ENCODE measurements around the gene PRSS16. TPM values are rescaled to one million over a fixed set of nuclear protein-coding genes. Genes with fewer than 3 reads are reported as not detected.
A peak's percentile ranks its signal among the peaks of the same experiment; 100 is the strongest.

Gene PRSS16
- total and polyA plus RNA-seq, 9 of the 15 experiments (the other 6 are each of a cell fraction or from before 2014, with no cell fraction given), result 4.5 to 21.3 (median 12.1) TPM

DNA sequence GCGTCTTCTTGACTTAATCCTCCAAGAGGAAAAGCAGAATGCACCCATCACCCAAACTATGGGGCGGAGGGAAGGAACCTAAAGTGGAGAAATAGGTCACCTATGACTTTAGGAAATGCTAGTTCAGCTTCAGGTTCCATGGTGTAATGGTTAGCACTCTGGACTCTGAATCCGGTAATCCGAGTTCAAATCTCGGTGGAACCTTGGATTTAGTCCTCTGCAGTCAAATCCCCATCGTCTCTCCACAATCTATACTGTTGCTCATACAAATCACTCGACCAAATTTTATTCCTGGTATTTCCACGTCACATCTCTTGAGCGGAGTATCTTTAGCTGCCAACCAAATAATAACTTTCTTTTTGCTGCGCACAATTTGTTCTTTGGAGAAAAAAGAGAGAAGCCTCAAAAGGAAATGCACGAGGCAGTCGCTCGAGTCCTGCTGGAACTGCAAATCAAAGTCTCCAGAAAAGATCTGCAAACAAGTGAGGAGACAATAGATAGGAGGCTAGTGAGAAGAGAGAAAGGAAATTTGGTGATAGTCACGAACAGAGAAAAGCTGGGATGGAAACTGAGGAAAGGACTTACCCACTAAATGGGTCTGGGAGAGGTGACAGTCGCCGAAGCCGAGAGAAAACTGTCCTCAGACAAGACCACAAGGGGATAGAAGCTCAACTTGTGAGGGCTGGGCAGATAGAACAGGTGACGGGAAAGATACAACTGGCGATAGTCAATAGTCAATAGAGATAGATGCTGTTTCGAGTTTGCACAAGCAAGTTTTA, 48.0 kb downstream of the PRSS16 start (continued):
- TF ChIP-seq GABPA (tag; conservative IDR thresholded peaks at IDR 0.05; ENCODE audit: low read depth) (0 out of 2 replicates have a peak, but pooled peaks have one; percentile 23), CGGBP1 (CRISPR knock-in tag; IDR thresholded peaks at IDR 0.05) (no peak), TGIF2 (CRISPR knock-in tag; IDR thresholded peaks at IDR 0.05) (no peak), RHOXF2B (CRISPR knock-in tag; conservative IDR thresholded peaks at IDR 0.05) (no peak), POLR2G (IDR thresholded peaks at IDR 0.05; ENCODE audit: low read depth, low read length) (no peak), PRPF4 (IDR thresholded peaks at IDR 0.05; ENCODE audit: insufficient read depth, low read depth, low read length, poor library complexity, severe bottlenecking) (no peak), ARID3B (CRISPR knock-in tag; IDR thresholded peaks at IDR 0.05; ENCODE audit: borderline replicate concordance) (no peak), PTTG1 (tag; IDR thresholded peaks at IDR 0.05; ENCODE audit: low read depth) (peak; percentile 53; the same call in 1 of the 2 replicates), ZNF717 (CRISPR knock-in tag; IDR thresholded peaks at IDR 0.05) (no peak), EHMT2 (IDR thresholded peaks at IDR 0.05) (0 out of 2 replicates have a peak, but pooled peaks have one; percentile 14), NUFIP1 (IDR thresholded peaks at IDR 0.05; ENCODE audit: partially characterized antibody) (peak; percentile 23), SOX6 (IDR thresholded peaks at IDR 0.05) (peak; percentile 23), XRCC3 (IDR thresholded peaks at IDR 0.05) (peak; percentile 41; the same call in 1 of the 2 replicates), HDAC1 (IDR thresholded peaks at IDR 0.05) (peak; percentile 83 to 98), RCOR1 (IDR thresholded peaks at IDR 0.05; ENCODE audit: borderline replicate concordance in 1 of 2, low read depth in 2 of 2, low read length in 2 of 2) (peak; percentile 88 to 91), GTF2A2 (tag; IDR thresholded peaks at IDR 0.05) (no peak), KLF1 (tag; IDR thresholded peaks at IDR 0.05) (no peak), CBFA2T3 (IDR thresholded peaks at IDR 0.05) (no peak; the same call in 1 of the 2 replicates), HNRNPLL (IDR thresholded peaks at IDR 0.05; ENCODE audit: low read depth, low read length, poor library complexity, severe bottlenecking) (no peak)
- TF ChIP-seq, protein P1, sequence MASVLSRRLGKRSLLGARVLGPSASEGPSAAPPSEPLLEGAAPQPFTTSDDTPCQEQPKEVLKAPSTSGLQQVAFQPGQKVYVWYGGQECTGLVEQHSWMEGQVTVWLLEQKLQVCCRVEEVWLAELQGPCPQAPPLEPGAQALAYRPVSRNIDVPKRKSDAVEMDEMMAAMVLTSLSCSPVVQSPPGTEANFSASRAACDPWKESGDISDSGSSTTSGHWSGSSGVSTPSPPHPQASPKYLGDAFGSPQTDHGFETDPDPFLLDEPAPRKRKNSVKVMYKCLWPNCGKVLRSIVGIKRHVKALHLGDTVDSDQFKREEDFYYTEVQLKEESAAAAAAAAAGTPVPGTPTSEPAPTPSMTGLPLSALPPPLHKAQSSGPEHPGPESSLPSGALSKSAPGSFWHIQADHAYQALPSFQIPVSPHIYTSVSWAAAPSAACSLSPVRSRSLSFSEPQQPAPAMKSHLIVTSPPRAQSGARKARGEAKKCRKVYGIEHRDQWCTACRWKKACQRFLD (CRISPR knock-in tag; IDR thresholded peaks at IDR 0.05), result no peak

Measured in K562 (cell line).